Measurements from ENCODE around the gene PYCARD. TPM values are rescaled to one million over a fixed set of nuclear protein-coding genes. Genes with fewer than 3 reads are reported as not detected.
A peak's percentile ranks its signal among the peaks of the same experiment; 100 is the strongest.

The PYCARD gene
- total and polyA plus RNA-seq, 9 of the 15 experiments (the other 6 are each of a cell fraction or from before 2014, with no cell fraction given): 1.3 to 28.4 (median 6.0) TPM

- TF ChIP-seq CHD7 (IDR thresholded peaks at IDR 0.05; ENCODE audit: low read depth, low read length) (no peak), PHF20 (IDR thresholded peaks at IDR 0.05; ENCODE audit: partially characterized antibody) (peak; percentile 33), RCOR1 (IDR thresholded peaks at IDR 0.05; ENCODE audit: borderline replicate concordance in 1 of 2, low read depth in 2 of 2, low read length in 2 of 2) (peak in 1 of 2 experiments; percentile 56; a peak in 1 of 4 replicates)
These were observed 23.3 kb downstream of the PYCARD start (continued) for GRCh38 chr16:31179219-31179746.

All from K562 (cell line).